WTC11 (cell line): ENCODE results near the gene ALOX15B. TPM values are rescaled to one million over a fixed set of nuclear protein-coding genes. Genes with fewer than 3 reads are reported as not detected.

Experiments used
- FOXK1 ChIP-seq: sonication (generic); formaldehyde crosslinking; IDR thresholded peaks from 2 replicates; pipeline ENCODE4 v1.8.0; 2022; ENCODE audit warnings: mild to moderate bottlenecking, moderate library complexity, missing genetic modification reagents
- FOXP1 ChIP-seq: sonication (generic); formaldehyde crosslinking; IDR thresholded peaks from 2 replicates; pipeline ENCODE4 v1.8.0; 2022; ENCODE audit warnings: missing genetic modification reagents, mild to moderate bottlenecking, moderate library complexity, borderline replicate concordance
- TEAD1 ChIP-seq: sonication (generic); formaldehyde crosslinking; IDR thresholded peaks from 2 replicates; pipeline ENCODE4 v1.8.0; 2022; ENCODE audit warnings: mild to moderate bottlenecking, missing genetic modification reagents
- total RNA-seq: library from RNA; stranded (reverse); gene quantifications from 3 replicates; pipeline ENCODE4 v1.2.3, GENCODE V29; 2021
- TF ChIP-seq, protein P1 (sequence below): sonication (generic); formaldehyde crosslinking; IDR thresholded peaks from 2 replicates; pipeline ENCODE4 v1.8.1; 2022; ENCODE audit warnings: low read depth, missing genetic modification reagents, borderline replicate concordance
- TF ChIP-seq, protein P2 (sequence below): sonication (generic); formaldehyde crosslinking; IDR thresholded peaks from 2 replicates; pipeline ENCODE4 v1.8.1; 2023; ENCODE audit warnings: mild to moderate bottlenecking, missing genetic modification reagents
- TF ChIP-seq, protein P3 (sequence below): fragments of 250-450 bp; sonication (Bioruptor Pico); conservative IDR thresholded peaks from 2 replicates; pipeline ENCODE4 v1.9.0; 2021; ENCODE audit warnings: mild to moderate bottlenecking
- TF ChIP-seq, protein P4 (sequence below): sonication (generic); formaldehyde crosslinking; IDR thresholded peaks from 2 replicates; pipeline ENCODE4 v1.8.1; 2022; ENCODE audit warnings: missing genetic modification reagents, borderline replicate concordance
- TF ChIP-seq, protein P5 (sequence below): sonication (generic); formaldehyde crosslinking; conservative IDR thresholded peaks from 2 replicates; pipeline ENCODE4 v1.8.1; 2023; ENCODE audit warnings: mild to moderate bottlenecking, low read depth, missing genetic modification reagents, moderate library complexity
- TF ChIP-seq, protein P6 (sequence below): sonication (generic); formaldehyde crosslinking; IDR thresholded peaks from 2 replicates; pipeline ENCODE4 v1.8.0; 2022; ENCODE audit warnings: missing genetic modification reagents
- TF ChIP-seq, protein P7 (sequence below): fragments of 250-450 bp; sonication (Bioruptor Pico); IDR thresholded peaks from 2 replicates; pipeline ENCODE4 v1.8.0; 2021; ENCODE audit warnings: mild to moderate bottlenecking
- TF ChIP-seq, protein P8 (sequence below): sonication (generic); formaldehyde crosslinking; IDR thresholded peaks from 2 replicates; pipeline ENCODE4 v1.8.1; 2023; ENCODE audit warnings: mild to moderate bottlenecking, moderate library complexity, missing genetic modification reagents

ALOX15B gene
- total RNA-seq, 1 experiment from 2014 or later: 0.22 TPM

DNA sequence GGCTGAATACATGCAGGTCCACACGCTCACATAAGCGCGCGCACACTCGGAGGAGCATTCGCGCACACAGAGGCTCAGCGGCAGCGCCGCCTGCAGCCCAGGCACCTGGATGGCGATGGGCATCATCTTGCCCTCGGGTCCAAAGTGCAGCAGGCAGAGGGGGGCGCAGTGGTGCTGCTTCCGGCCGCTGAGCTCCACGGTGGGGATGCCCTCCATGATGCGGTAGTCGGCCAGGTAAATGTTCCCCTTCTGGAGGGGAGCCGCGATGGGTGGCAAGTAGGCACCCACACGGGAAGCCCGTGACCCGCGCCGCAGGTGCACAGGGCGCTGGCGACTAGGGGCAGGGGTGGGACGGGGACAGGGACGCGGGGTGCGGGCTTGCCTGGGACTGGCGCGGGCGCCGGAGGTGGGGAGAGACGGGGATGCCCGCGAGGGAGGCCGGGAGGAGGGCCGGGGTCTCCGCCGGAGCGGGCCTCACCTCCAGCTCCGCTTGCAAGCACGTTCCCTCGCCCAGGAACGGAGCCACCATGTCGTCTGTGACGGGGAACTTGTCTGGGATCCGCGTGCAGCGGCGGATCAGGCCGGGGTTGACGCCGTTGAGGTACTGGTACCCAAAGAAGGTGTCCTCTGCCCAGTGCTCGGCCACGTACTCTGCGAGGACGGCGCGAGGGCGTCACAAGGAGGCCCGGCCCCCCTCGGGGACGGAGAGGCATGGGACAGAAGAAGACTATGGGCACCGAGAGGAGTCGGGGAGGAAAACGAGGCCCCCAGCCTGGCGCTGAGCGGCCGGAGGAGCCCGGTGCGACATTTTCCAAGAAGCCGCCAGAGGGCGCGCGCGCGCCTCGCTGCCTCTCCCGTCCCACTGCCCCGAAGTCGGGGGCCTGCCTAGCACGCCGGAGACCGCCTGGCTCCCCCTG, 40.7 kb downstream of the ALOX15B start (continued):
- TF ChIP-seq, protein P1, sequence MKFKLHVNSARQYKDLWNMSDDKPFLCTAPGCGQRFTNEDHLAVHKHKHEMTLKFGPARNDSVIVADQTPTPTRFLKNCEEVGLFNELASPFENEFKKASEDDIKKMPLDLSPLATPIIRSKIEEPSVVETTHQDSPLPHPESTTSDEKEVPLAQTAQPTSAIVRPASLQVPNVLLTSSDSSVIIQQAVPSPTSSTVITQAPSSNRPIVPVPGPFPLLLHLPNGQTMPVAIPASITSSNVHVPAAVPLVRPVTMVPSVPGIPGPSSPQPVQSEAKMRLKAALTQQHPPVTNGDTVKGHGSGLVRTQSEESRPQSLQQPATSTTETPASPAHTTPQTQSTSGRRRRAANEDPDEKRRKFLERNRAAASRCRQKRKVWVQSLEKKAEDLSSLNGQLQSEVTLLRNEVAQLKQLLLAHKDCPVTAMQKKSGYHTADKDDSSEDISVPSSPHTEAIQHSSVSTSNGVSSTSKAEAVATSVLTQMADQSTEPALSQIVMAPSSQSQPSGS: no peak
- TF ChIP-seq FOXK1 (CRISPR knock-in tag) (peak; percentile 65; the same call in 1 of the 2 replicates), FOXP1 (CRISPR knock-in tag) (peak; percentile 20; the same call in 1 of the 2 replicates), TEAD1 (0 out of 2 replicates have a peak, but pooled peaks have one; percentile 50)
- TF ChIP-seq, protein P2, sequence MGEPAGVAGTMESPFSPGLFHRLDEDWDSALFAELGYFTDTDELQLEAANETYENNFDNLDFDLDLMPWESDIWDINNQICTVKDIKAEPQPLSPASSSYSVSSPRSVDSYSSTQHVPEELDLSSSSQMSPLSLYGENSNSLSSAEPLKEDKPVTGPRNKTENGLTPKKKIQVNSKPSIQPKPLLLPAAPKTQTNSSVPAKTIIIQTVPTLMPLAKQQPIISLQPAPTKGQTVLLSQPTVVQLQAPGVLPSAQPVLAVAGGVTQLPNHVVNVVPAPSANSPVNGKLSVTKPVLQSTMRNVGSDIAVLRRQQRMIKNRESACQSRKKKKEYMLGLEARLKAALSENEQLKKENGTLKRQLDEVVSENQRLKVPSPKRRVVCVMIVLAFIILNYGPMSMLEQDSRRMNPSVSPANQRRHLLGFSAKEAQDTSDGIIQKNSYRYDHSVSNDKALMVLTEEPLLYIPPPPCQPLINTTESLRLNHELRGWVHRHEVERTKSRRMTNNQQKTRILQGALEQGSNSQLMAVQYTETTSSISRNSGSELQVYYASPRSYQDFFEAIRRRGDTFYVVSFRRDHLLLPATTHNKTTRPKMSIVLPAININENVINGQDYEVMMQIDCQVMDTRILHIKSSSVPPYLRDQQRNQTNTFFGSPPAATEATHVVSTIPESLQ: no peak
- TF ChIP-seq, protein P3, sequence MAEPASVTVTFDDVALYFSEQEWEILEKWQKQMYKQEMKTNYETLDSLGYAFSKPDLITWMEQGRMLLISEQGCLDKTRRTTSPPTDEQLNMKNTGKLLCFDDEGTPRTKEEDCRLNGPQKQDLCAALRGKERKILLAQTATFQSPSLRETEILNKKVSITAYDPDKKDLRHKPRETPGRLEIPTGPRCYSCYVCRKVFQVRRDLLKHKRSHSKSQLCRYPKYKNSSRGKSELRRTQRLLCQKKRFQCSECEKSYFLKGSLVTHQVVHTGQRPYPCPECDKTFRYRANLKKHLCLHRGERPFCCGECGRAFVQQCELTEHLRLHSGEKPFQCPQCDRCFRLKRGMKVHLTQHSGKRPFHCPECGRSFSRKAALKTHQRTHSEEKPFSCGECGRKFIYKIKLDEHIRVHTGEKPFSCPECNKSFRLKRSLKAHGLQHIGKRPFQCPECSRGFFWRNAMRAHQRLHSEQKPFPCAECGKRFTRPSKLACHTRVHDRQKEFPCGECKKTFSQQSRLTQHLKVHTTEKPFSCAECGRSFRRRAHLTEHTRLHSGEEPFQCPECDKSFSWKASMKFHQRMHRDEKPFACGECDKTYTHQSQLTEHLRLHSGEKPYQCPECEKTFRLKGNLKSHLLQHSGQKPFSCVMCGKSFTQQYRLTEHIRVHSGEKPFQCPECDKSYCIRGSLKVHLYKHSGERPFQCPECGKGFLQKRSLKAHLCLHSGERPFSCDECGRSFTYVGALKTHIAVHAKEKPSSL (CRISPR knock-in tag): no peak
- TF ChIP-seq, protein P4, sequence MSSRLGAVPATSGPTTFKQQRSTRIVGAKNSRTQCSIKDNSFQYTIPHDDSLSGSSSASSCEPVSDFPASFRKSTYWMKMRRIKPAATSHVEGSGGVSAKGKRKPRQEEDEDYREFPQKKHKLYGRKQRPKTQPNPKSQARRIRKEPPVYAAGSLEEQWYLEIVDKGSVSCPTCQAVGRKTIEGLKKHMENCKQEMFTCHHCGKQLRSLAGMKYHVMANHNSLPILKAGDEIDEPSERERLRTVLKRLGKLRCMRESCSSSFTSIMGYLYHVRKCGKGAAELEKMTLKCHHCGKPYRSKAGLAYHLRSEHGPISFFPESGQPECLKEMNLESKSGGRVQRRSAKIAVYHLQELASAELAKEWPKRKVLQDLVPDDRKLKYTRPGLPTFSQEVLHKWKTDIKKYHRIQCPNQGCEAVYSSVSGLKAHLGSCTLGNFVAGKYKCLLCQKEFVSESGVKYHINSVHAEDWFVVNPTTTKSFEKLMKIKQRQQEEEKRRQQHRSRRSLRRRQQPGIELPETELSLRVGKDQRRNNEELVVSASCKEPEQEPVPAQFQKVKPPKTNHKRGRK (CRISPR knock-in tag): no peak
- TF ChIP-seq, protein P5, sequence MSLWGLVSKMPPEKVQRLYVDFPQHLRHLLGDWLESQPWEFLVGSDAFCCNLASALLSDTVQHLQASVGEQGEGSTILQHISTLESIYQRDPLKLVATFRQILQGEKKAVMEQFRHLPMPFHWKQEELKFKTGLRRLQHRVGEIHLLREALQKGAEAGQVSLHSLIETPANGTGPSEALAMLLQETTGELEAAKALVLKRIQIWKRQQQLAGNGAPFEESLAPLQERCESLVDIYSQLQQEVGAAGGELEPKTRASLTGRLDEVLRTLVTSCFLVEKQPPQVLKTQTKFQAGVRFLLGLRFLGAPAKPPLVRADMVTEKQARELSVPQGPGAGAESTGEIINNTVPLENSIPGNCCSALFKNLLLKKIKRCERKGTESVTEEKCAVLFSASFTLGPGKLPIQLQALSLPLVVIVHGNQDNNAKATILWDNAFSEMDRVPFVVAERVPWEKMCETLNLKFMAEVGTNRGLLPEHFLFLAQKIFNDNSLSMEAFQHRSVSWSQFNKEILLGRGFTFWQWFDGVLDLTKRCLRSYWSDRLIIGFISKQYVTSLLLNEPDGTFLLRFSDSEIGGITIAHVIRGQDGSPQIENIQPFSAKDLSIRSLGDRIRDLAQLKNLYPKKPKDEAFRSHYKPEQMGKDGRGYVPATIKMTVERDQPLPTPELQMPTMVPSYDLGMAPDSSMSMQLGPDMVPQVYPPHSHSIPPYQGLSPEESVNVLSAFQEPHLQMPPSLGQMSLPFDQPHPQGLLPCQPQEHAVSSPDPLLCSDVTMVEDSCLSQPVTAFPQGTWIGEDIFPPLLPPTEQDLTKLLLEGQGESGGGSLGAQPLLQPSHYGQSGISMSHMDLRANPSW (CRISPR knock-in tag): 0 out of 2 replicates have a peak, but pooled peaks have one; percentile 54
- TF ChIP-seq, protein P6, sequence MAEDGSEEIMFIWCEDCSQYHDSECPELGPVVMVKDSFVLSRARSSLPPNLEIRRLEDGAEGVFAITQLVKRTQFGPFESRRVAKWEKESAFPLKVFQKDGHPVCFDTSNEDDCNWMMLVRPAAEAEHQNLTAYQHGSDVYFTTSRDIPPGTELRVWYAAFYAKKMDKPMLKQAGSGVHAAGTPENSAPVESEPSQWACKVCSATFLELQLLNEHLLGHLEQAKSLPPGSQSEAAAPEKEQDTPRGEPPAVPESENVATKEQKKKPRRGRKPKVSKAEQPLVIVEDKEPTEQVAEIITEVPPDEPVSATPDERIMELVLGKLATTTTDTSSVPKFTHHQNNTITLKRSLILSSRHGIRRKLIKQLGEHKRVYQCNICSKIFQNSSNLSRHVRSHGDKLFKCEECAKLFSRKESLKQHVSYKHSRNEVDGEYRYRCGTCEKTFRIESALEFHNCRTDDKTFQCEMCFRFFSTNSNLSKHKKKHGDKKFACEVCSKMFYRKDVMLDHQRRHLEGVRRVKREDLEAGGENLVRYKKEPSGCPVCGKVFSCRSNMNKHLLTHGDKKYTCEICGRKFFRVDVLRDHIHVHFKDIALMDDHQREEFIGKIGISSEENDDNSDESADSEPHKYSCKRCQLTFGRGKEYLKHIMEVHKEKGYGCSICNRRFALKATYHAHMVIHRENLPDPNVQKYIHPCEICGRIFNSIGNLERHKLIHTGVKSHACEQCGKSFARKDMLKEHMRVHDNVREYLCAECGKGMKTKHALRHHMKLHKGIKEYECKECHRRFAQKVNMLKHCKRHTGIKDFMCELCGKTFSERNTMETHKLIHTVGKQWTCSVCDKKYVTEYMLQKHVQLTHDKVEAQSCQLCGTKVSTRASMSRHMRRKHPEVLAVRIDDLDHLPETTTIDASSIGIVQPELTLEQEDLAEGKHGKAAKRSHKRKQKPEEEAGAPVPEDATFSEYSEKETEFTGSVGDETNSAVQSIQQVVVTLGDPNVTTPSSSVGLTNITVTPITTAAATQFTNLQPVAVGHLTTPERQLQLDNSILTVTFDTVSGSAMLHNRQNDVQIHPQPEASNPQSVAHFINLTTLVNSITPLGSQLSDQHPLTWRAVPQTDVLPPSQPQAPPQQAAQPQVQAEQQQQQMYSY (CRISPR knock-in tag): peak; percentile 5; the same call in 1 of the 2 replicates
- TF ChIP-seq, protein P7, sequence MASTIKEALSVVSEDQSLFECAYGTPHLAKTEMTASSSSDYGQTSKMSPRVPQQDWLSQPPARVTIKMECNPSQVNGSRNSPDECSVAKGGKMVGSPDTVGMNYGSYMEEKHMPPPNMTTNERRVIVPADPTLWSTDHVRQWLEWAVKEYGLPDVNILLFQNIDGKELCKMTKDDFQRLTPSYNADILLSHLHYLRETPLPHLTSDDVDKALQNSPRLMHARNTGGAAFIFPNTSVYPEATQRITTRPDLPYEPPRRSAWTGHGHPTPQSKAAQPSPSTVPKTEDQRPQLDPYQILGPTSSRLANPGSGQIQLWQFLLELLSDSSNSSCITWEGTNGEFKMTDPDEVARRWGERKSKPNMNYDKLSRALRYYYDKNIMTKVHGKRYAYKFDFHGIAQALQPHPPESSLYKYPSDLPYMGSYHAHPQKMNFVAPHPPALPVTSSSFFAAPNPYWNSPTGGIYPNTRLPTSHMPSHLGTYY: no peak
- TF ChIP-seq, protein P8, sequence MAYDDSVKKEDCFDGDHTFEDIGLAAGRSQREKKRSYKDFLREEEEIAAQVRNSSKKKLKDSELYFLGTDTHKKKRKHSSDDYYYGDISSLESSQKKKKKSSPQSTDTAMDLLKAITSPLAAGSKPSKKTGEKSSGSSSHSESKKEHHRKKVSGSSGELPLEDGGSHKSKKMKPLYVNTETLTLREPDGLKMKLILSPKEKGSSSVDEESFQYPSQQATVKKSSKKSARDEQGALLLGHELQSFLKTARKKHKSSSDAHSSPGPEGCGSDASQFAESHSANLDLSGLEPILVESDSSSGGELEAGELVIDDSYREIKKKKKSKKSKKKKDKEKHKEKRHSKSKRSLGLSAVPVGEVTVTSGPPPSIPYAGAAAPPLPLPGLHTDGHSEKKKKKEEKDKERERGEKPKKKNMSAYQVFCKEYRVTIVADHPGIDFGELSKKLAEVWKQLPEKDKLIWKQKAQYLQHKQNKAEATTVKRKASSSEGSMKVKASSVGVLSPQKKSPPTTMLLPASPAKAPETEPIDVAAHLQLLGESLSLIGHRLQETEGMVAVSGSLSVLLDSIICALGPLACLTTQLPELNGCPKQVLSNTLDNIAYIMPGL (CRISPR knock-in tag): peak; percentile 99
